H1 (cell line): ENCODE measurements around the gene TAGLN2. TPM values are rescaled to one million over a fixed set of nuclear protein-coding genes. Genes with fewer than 3 reads are reported as not detected.

ENCODE experiments used
- CBX5 ChIP-seq: fragments of 300-800, 300-1000 bp; sonication (generic); IDR thresholded peaks from 2 replicates; pipeline ENCODE4 v1.7.1; 2016; ENCODE audit warnings: antibody characterized with exemption, low read length, low read depth
- GTF2F1 ChIP-seq: IDR thresholded peaks from 2 replicates; pipeline ENCODE4 v1.6.1; 2012; ENCODE audit warnings: low read depth, low read length, improper control_type of control experiment, borderline replicate concordance
- TAF1 ChIP-seq: IDR thresholded peaks from 2 replicates; pipeline ENCODE4 v1.6.1; 2011; ENCODE audit warnings: mild to moderate bottlenecking, low read depth, low read length
- TBP ChIP-seq: IDR thresholded peaks from 2 replicates; pipeline ENCODE4 v1.6.1; 2011; ENCODE audit warnings: low read depth, low read length, improper control_type of control experiment
- polyA plus RNA-seq, 7 experiments: library from polyadenylated mRNA; depleted of rRNA in 3 of 7; stranded (reverse) in 5 of 7; unstranded in 2 of 7; fragments of >200 nt in 5 of 7; fragments of 200-250 nt in 2 of 7; gene quantifications; 1 replicate in 5 of 7; 2 replicates in 1 of 7; 4 replicates in 1 of 7; pipeline versions ENCODE4 v1.2.1 to v1.2.3, GENCODE V29; 2011 to 2013; ENCODE audit warnings: missing spikeins in 2 of 7, mixed read lengths in 2 of 7
- total RNA-seq: library from RNA; stranded (reverse); fragmentation: NEBNext Ultra II Directional; extraction: Animal tissue kit (Norgen Biotek cat#: 25700); gene quantifications from 2 replicates; pipeline ENCODE4 v1.2.1, GENCODE V29; 2021
- TF ChIP-seq, protein P1 (sequence below): IDR thresholded peaks from 2 replicates; pipeline ENCODE4 v1.6.1; 2012; ENCODE audit warnings: inconsistent platforms
- TF ChIP-seq, protein P2 (sequence below): IDR thresholded peaks from 2 replicates; pipeline ENCODE4 v1.6.1; 2012; ENCODE audit warnings: inconsistent platforms

TAGLN2 gene
- total and polyA plus RNA-seq, 2 of the 8 experiments (the other 6 are each of a cell fraction or from before 2014, with no cell fraction given): 93.0 to 114 TPM

DNA sequence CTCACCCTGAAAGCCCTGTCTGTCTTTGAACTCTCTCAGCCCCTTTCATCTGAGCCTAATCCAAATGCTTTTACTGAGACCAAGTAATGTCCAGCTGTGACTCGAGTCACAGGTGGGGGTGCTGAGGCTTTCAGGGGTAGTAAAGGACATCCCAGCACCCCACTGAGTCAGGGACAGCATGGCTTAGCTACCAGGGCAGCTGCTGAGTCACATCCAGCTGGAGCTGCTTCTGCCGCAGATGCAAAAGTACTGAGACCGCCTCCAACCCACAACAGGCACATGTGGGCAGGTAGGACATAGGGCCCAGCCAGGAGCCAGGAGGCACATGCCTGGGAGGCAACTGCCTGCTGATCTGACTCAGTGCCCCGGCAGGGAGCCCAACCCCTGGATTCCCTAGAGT lies 56.1 kb downstream of the TAGLN2 start (continued):
- TF ChIP-seq GTF2F1 (no peak), TBP (no peak), CBX5 (no peak), TAF1 (no peak)
- TF ChIP-seq, protein P1, sequence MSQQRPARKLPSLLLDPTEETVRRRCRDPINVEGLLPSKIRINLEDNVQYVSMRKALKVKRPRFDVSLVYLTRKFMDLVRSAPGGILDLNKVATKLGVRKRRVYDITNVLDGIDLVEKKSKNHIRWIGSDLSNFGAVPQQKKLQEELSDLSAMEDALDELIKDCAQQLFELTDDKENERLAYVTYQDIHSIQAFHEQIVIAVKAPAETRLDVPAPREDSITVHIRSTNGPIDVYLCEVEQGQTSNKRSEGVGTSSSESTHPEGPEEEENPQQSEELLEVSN: no peak
- TF ChIP-seq, protein P2, sequence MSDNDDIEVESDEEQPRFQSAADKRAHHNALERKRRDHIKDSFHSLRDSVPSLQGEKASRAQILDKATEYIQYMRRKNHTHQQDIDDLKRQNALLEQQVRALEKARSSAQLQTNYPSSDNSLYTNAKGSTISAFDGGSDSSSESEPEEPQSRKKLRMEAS: no peak
- TF ChIP-seq, all 59 proteins: peak for 0
